ENCODE results near the gene FTSJ1. TPM values are rescaled to one million over a fixed set of nuclear protein-coding genes. Genes with fewer than 3 reads are reported as not detected.

FTSJ1 gene
- total and polyA plus RNA-seq, 7 donors: 15.6 to 39.9 (median 26.9) TPM

DNA sequence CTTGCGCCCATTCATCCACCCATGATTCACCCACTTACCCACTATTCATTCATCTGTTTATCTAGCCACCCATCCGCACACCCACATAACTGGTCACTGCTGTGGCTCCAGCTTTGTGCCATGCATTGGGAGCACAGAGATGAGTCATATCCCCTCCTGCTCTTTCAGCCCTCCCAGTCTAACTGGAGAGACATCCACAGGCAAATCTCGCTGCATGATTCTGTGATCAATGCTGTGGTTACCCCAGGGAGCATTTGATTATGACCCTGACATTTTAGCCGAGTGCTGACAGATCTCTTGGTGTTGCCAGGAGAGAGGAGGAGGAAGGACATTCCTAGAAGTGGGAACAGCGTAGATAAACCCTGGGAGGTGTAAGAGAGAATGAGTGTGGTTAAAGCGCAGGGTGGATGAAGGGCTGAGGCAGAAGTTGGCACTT lies 22.4 kb downstream of the FTSJ1 start:
- no peak overlapping the region for H3K4me3 ChIP-seq
- intact Hi-C loops (cut with DNase I): no loop called here
- no peaks in the 10 kb centered on the region for H3K36me3 ChIP-seq
- no peaks in the 10 kb centered on the region for H3K9me3 ChIP-seq
- no peak overlapping the region for H3K27ac ChIP-seq
- no peaks in the 10 kb centered on the region for H3K4me1 ChIP-seq
- TF ChIP-seq POLR2A (IDR thresholded peaks at IDR 0.05) (no peak), EP300 (IDR thresholded peaks at IDR 0.05) (no peak)
- no peak for DNase-seq
- WGBS, 2 donors: 73 to 87% methylated on average over 6 of the region's 6 CpGs
- H3K27me3 ChIP-seq: no peaks in the 10 kb centered on the region

DNA sequence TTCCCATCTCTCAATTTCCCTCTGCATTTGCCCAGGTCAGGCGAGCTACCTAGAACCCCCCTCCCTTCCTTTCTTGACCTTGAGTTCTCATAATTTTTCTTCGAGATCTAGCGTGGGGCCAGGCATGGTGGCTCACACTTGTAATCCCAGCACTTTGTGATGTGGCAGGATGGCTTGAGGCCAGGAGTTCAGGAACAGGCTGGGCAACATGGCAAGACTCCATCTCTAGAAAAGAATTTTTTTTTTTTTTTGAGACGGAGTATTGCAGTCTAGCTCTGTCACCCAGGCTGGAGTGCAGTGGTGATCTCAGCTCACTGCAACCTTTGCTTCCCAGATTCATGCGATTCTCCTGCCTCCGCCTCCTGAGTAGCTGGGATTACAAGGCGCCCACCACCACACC lies 28.3 kb downstream of the FTSJ1 start:
- Histone ChIP-seq H3K27me3 (no peaks in the 10 kb centered on the region), H3K4me1 (peaks cover 0 to 5% (median under 1%) of the 10 kb centered on the region in 4 donors), H3K36me3 (no peaks in the 10 kb centered on the region), H3K4me3 (no peak overlapping the region), H3K9me3 (no peaks in the 10 kb centered on the region), H3K27ac (no peak overlapping the region)
- WGBS, 2 donors: 71 to 87% methylated on average over 7 of the region's 7 CpGs
- intact Hi-C loops (cut with DNase I): no loop called here
- TF ChIP-seq POLR2A (IDR thresholded peaks at IDR 0.05) (no peak), POLR2AphosphoS5 (IDR thresholded peaks at IDR 0.05) (no peak), EP300 (IDR thresholded peaks at IDR 0.05) (no peak)
- TF ChIP-seq, protein P1, sequence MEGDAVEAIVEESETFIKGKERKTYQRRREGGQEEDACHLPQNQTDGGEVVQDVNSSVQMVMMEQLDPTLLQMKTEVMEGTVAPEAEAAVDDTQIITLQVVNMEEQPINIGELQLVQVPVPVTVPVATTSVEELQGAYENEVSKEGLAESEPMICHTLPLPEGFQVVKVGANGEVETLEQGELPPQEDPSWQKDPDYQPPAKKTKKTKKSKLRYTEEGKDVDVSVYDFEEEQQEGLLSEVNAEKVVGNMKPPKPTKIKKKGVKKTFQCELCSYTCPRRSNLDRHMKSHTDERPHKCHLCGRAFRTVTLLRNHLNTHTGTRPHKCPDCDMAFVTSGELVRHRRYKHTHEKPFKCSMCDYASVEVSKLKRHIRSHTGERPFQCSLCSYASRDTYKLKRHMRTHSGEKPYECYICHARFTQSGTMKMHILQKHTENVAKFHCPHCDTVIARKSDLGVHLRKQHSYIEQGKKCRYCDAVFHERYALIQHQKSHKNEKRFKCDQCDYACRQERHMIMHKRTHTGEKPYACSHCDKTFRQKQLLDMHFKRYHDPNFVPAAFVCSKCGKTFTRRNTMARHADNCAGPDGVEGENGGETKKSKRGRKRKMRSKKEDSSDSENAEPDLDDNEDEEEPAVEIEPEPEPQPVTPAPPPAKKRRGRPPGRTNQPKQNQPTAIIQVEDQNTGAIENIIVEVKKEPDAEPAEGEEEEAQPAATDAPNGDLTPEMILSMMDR (IDR thresholded peaks at IDR 0.05): no peak
- no peak for DNase-seq

DNA sequence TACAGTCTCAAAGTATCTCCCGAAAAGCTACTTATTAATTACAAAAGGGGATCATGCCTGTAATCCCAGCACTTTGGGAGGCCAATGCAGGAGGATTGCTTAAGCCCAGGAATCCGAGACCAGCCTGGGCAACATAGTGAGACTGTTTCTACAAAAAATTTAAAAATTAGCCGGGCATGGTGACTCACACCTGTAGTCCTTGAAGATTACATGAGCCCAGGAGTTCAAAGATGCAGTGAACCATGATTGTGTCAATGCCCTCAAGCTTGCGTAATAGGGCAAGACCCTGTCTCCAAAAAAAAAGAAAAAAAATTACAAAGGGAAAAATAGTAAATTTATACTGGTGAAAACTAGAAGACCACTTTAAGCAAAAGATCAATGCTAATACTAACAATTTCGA lies 29.5 kb downstream of the FTSJ1 start:
- H3K36me3 ChIP-seq: no peaks in the 10 kb centered on the region
- no peak for DNase-seq
- H3K27me3 ChIP-seq: no peaks in the 10 kb centered on the region
- H3K9me3 ChIP-seq: no peaks in the 10 kb centered on the region
- H3K4me1 ChIP-seq: peaks cover 0 to 14% (median 8%) of the 10 kb centered on the region in 4 donors
- intact Hi-C loops (cut with DNase I): no loop called here
- 86 to 89% methylated on average over 5 of the region's 5 CpGs for WGBS, 2 donors
- no peak overlapping the region for H3K27ac ChIP-seq
- no peak overlapping the region for H3K4me3 ChIP-seq
- TF ChIP-seq POLR2A (IDR thresholded peaks at IDR 0.05): no peak
- TF ChIP-seq EP300 (IDR thresholded peaks at IDR 0.05): no peak
- TF ChIP-seq, protein P1 (IDR thresholded peaks at IDR 0.05): no peak
- TF ChIP-seq POLR2AphosphoS5 (IDR thresholded peaks at IDR 0.05): no peak

DNA sequence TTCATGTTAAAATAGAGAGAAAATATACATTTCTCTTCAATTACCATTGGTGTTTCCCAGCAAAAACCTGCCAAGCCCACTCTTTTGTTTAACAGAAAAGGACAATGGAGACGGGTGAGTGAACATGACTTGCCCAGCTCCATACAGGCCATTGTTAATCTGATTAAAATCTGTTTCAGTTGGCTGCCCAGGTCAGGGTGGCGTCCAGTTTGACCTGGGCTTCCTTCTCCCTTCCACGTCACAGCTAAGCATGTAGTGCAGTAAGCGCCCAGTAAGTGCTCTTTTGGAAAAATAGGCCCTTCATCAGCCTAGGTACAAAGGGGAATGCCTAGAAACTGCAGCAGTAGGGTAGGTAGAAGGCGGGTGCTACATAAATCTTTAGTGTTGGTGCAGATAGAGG lies 31.2 kb downstream of the FTSJ1 start:
- no peak for TF ChIP-seq POLR2AphosphoS5 (IDR thresholded peaks at IDR 0.05)
- TF ChIP-seq EP300 (IDR thresholded peaks at IDR 0.05): no peak
- TF ChIP-seq, protein P1 (IDR thresholded peaks at IDR 0.05): no peak
- no peak for TF ChIP-seq POLR2A (IDR thresholded peaks at IDR 0.05)
- no peak overlapping the region for H3K27ac ChIP-seq
- 93 to 95% methylated on average over 5 of the region's 5 CpGs for WGBS, 2 donors
- no peak for DNase-seq
- no peaks in the 10 kb centered on the region for H3K36me3 ChIP-seq
- H3K4me3 ChIP-seq: no peak overlapping the region
- H3K9me3 ChIP-seq: no peaks in the 10 kb centered on the region
- intact Hi-C loops (cut with DNase I): no loop called here
- no peaks in the 10 kb centered on the region for H3K27me3 ChIP-seq
- peaks cover 0 to 14% (median 8%) of the 10 kb centered on the region in 4 donors for H3K4me1 ChIP-seq

DNA sequence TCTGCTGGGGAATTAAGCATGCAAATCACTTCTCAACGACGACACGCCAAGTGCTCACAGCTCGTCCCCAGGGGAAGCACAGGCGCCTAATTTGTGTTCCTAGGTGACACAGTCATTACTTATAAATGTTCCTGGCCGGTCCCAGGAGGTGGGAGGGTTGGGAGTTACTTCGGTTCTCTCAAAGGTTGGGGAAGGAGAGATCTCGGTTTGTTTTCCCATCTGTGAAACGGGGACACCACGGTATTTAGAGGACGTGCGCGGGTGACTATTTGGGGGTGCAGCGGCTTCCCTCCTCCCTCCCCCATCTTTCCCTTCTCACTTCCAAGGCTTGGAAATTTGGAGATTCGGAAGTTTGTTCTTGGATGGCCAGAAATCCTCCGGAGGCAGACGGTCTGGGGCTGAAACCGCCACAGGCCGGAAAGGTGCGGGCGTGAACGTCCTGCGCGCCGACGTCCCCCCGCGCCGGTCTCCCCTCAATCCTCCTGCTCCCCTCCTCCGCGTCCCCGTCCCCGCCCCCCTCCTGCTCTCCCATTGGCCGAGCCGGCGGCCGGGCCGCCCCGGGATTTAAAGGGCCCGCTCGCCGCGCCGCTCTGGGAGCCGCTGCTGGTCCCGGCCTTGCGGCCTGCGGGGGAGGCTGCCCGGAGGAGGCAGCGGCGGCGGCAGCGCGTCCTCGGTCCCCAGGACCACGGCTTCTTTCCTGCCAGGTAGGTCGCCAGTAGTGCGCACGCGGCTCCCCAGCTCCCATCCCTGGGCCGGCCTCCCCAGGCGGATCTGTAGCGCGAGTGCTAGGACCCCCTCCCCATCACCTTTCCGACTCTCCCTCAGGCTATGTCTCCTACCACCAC lies 32.6 kb downstream of the FTSJ1 start, which contains the start of gene PORCN:
PORCN (plus strand) TSS at position 593 of the 845 bp plus-strand sequence. CDS start 829 bp downstream, outside the sequence.
- peak within 1 kb of the TSS; percentile 76 to 83 (median 82) for H3K27ac ChIP-seq
- DNase-seq: peak; percentile 91
- TF ChIP-seq EP300 (IDR thresholded peaks at IDR 0.05) (no peak), POLR2AphosphoS5 (IDR thresholded peaks at IDR 0.05) (peak; percentile 56 to 80 (median 71)), POLR2A (IDR thresholded peaks at IDR 0.05) (peak; percentile 41 to 44)
- TF ChIP-seq, protein P1 (IDR thresholded peaks at IDR 0.05): no peak
- H3K27me3 ChIP-seq: no peaks in the 10 kb centered on the region
- H3K4me3 ChIP-seq: peak within 1 kb of the TSS; percentile 62 to 83 (median 71)
- H3K9me3 ChIP-seq: no peaks in the 10 kb centered on the region
- H3K36me3 ChIP-seq: no peaks in the 10 kb centered on the region
- peaks cover 0 to 14% (median 8%) of the 10 kb centered on the region in 4 donors for H3K4me1 ChIP-seq
- WGBS, 2 donors: 0 to 1% methylated on average over 65 of the region's 65 CpGs
- intact Hi-C loops (cut with DNase I): loop anchor here (2.0 kb wide), 1 partner anchor 32 kb away; the partner anchor contains the start of gene FTSJ1

Data from sigmoid colon (tissue), 7 donors.